Endothelial cell (in vitro differentiated cells): ENCODE data around the gene CHRNB2. TPM values are rescaled to one million over a fixed set of nuclear protein-coding genes. Genes with fewer than 3 reads are reported as not detected.

Experiments
- DNase-seq: peaks from one replicate; pipeline ENCODE4 v3.0.0; 2021; ENCODE audit warnings: low spot score
- H3K27ac Mint-ChIP-seq: one replicate; pipeline ENCODE4 v1.8.0; 2021; ENCODE audit warnings: mixed read lengths, inconsistent platforms; ENCODE audit not compliant: unreplicated experiment
- H3K27me3 Mint-ChIP-seq: one replicate; pipeline ENCODE4 v1.8.0; 2021; ENCODE audit warnings: mild to moderate bottlenecking, moderate library complexity, mixed read lengths, inconsistent platforms; ENCODE audit not compliant: unreplicated experiment
- H3K36me3 Mint-ChIP-seq: one replicate; pipeline ENCODE4 v1.8.0; 2021; ENCODE audit warnings: mild to moderate bottlenecking, low read depth, mixed read lengths, inconsistent platforms; ENCODE audit not compliant: unreplicated experiment
- H3K4me1 Mint-ChIP-seq: one replicate; pipeline ENCODE4 v1.8.0; 2021; ENCODE audit warnings: mild to moderate bottlenecking, mixed read lengths, inconsistent platforms; ENCODE audit not compliant: unreplicated experiment
- H3K4me3 Mint-ChIP-seq: one replicate; pipeline ENCODE4 v1.8.0; 2021; ENCODE audit warnings: mild to moderate bottlenecking, mixed read lengths, inconsistent platforms; ENCODE audit not compliant: unreplicated experiment
- H3K9me3 Mint-ChIP-seq: one replicate; pipeline ENCODE4 v1.8.0; 2021; ENCODE audit warnings: mixed read lengths, inconsistent platforms; ENCODE audit not compliant: unreplicated experiment
- CTCF ChIP-seq: fragments of 200-600 bp; sonication (generic); IDR thresholded peaks from one replicate; pipeline ENCODE4 v1.5.0; 2021; ENCODE audit warnings: antibody characterized with exemption; ENCODE audit not compliant: unreplicated experiment
- total RNA-seq: library from RNA; stranded (reverse); fragmentation: NEBNext Ultra II Directional; extraction: Animal tissue kit (Norgen Biotek cat#: 25700); gene quantifications from one replicate; pipeline ENCODE4 v1.2.1, GENCODE V29; 2021; ENCODE audit not compliant: unreplicated experiment

CHRNB2 gene
- total RNA-seq, 1 donor from 2014 or later = 0.44 TPM

DNA sequence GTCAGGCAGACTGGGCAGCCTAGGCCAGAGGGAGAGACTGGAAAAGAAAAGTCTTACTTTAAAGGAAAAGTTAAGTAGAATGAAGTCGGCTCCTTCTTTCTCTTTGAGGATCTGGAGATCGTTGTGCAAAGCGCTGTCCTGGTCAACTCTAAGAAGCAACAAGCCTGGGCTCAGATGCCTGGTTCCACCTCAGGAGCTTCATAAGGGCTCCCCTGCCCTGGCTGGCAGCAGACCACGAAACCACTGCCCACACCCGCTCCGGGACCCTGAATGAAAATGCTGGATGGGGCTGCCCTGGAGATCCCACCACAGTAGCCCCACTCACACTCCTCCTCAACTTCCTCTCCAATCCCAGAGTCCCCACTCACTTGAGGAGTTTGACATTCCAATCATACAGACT lies 15.5 kb upstream of the CHRNB2 start:
- H3K4me1 Mint-ChIP-seq = peaks cover 19% of the 10 kb centered on the region
- TF ChIP-seq CTCF = no peak
- H3K4me3 Mint-ChIP-seq = no peak overlapping the region
- no peaks in the 10 kb centered on the region for H3K9me3 Mint-ChIP-seq
- H3K27ac Mint-ChIP-seq = no peak overlapping the region
- H3K27me3 Mint-ChIP-seq = peaks cover 4% of the 10 kb centered on the region
- no peak for DNase-seq
- H3K36me3 Mint-ChIP-seq = peaks cover 64% of the 10 kb centered on the region

DNA sequence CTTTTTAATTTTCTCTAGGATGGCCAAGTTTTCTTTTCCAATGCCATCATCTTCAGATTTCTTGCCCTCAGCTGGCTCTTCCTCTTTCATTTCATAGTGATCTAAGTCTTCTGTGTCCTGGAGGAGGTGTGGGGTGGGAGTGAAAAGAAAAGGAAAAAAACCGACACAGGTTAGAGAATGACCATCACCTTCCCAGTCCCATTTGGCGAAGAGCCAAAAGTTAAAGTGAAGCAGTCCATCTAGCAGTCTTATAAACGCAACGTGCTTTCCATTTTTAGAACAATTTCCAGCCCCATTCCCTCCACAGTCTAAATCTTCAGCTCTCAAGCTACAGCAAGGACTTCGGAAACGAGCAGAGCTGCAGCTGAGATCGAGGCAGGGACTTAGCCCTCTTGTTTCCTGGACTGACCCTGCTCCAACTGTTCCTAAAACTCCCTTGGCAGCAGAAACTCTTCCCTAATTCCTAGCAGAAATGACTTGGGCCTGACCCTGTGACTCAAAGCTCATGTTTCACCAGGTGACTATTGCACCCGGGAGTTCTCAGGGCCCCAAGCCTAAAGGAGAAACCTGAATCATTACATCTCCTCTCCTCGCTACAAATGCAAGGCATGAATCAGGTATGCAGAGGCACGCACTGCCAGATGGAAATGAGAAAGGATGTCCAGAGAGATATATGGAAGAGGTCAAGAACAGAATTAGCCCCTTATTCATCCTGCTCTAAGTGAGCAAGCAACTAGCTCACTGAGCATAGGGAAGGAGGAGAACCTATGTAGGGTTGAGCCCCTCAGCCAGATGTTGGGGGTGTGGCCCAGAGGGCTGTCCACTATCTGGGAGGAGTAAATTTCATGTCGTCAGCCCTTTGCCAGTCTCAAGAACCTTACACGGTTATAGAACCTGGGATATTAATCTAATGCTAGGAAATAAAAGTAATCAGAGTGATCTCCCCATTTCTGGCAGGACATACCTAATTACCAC lies 14.2 kb upstream of the CHRNB2 start:
- H3K27me3 Mint-ChIP-seq = peaks cover 6% of the 10 kb centered on the region
- H3K4me1 Mint-ChIP-seq = peaks cover 28% of the 10 kb centered on the region
- peak overlapping the region; percentile 6 for H3K4me3 Mint-ChIP-seq
- TF ChIP-seq CTCF = no peak
- H3K9me3 Mint-ChIP-seq = no peaks in the 10 kb centered on the region
- H3K36me3 Mint-ChIP-seq = peaks cover 61% of the 10 kb centered on the region
- no peak overlapping the region for H3K27ac Mint-ChIP-seq
- no peak for DNase-seq

- peak overlapping the region; percentile 64 for H3K27ac Mint-ChIP-seq
Observed at GRCh38 chr1:154556422-154556821, 11.2 kb upstream of the CHRNB2 start.

GRCh38 chr1:154557248-154557938 lies 10.2 kb upstream of the CHRNB2 start:
- peaks cover 27% of the 10 kb centered on the region for H3K4me1 Mint-ChIP-seq
- no peaks in the 10 kb centered on the region for H3K9me3 Mint-ChIP-seq
- peak overlapping the region; percentile 95 for H3K4me3 Mint-ChIP-seq
- no peak for TF ChIP-seq CTCF
- peak overlapping the region; percentile 85 for H3K27ac Mint-ChIP-seq
- no peak for DNase-seq
- H3K36me3 Mint-ChIP-seq = peaks cover 39% of the 10 kb centered on the region
- H3K27me3 Mint-ChIP-seq = peaks cover 8% of the 10 kb centered on the region

More at GRCh38 chr1:154556422-154556821, 11.2 kb upstream of the CHRNB2 start:
- H3K4me1 Mint-ChIP-seq = peaks cover 27% of the 10 kb centered on the region
- peak overlapping the region; percentile 84 for H3K4me3 Mint-ChIP-seq
- no peak for DNase-seq
- TF ChIP-seq CTCF = no peak
- no peaks in the 10 kb centered on the region for H3K9me3 Mint-ChIP-seq
- H3K27me3 Mint-ChIP-seq = peaks cover 8% of the 10 kb centered on the region
- peaks cover 42% of the 10 kb centered on the region for H3K36me3 Mint-ChIP-seq
